Caco-2 (cell line): ENCODE measurements around the gene LRP8. TPM values are rescaled to one million over a fixed set of nuclear protein-coding genes. Genes with fewer than 3 reads are reported as not detected.

Source experiments
- BruUV-seq: library from RNA; stranded (reverse); fragments of 400-500 nt; replicated peaks from 2 replicates; lab custom pipeline; 2021; lab: Mats Ljungman, UMichigan
- CTCF ChIA-PET: fragments of 300-600 bp; sonication (Branson Sonifier 250); formaldehyde crosslinking; loops from one replicate; lab custom pipeline; 2022; ENCODE audit warnings: antibody characterized with exemption; lab: Charles Lee
- POLR2A ChIA-PET: fragments of 300-600 bp; sonication (Branson Sonifier 250); formaldehyde crosslinking; loops from one replicate; lab custom pipeline; 2022; ENCODE audit warnings: antibody characterized with exemption; lab: Charles Lee
- DNase-seq, 2 experiments: peaks; one replicate each; pipeline versions ENCODE4 v3.0.0 to v3.0.0-alpha.2; 2020 to 2022
- H3K27me3 ChIP-seq: replicated peaks from 2 replicates; pipeline ENCODE4 v1.6.0; 2011; ENCODE audit warnings: low read length; ENCODE audit not compliant: control insufficient read depth, insufficient read depth
- H3K36me3 ChIP-seq: 2 replicates; pipeline ENCODE4 v1.5.1; 2011; ENCODE audit warnings: low read length; ENCODE audit not compliant: control insufficient read depth, insufficient read depth
- H3K4me1 ChIP-seq: fragments of 250-450 bp; sonication (Bioruptor Pico); 2 replicates; pipeline ENCODE4 v1.5.1; 2020; ENCODE audit warnings: mild to moderate bottlenecking
- H3K4me3 ChIP-seq: 2 replicates; pipeline ENCODE4 v1.5.1; 2011; ENCODE audit warnings: low read depth, mild to moderate bottlenecking, control low read depth, low read length
- H3K9me3 ChIP-seq: fragments of 250-450 bp; sonication (Bioruptor Pico); 2 replicates; pipeline ENCODE4 v1.5.1; 2020; ENCODE audit warnings: mild to moderate bottlenecking, moderate library complexity
- H3K27ac Mint-ChIP-seq: one replicate; pipeline ENCODE4 v1.8.0; 2022; ENCODE audit warnings: mixed read lengths; ENCODE audit not compliant: unreplicated experiment
- H3K27me3 Mint-ChIP-seq: one replicate; pipeline ENCODE4 v1.8.0; 2022; ENCODE audit warnings: mixed read lengths; ENCODE audit not compliant: insufficient read depth, unreplicated experiment
- H3K36me3 Mint-ChIP-seq: one replicate; pipeline ENCODE4 v1.8.0; 2022; ENCODE audit warnings: mild to moderate bottlenecking, mixed read lengths; ENCODE audit not compliant: insufficient read depth, unreplicated experiment
- H3K4me1 Mint-ChIP-seq: one replicate; pipeline ENCODE4 v1.8.0; 2022; ENCODE audit warnings: low read depth, mixed read lengths; ENCODE audit not compliant: unreplicated experiment
- H3K4me3 Mint-ChIP-seq: one replicate; pipeline ENCODE4 v1.8.0; 2022; ENCODE audit warnings: mild to moderate bottlenecking, moderate library complexity, mixed read lengths; ENCODE audit not compliant: unreplicated experiment
- H3K9me3 Mint-ChIP-seq: one replicate; pipeline ENCODE4 v1.8.0; 2022; ENCODE audit warnings: mixed read lengths; ENCODE audit not compliant: unreplicated experiment
- CTCF ChIP-seq, 2 experiments: fragments of 200-600 bp in 1 of 2; IDR thresholded peaks; 1 replicate in 1 of 2; 2 replicates in 1 of 2; pipeline versions ENCODE4 v1.5.1 to v1.8.0; 2011 to 2022; ENCODE audit warnings: antibody characterized with exemption in 1 of 2, control low read depth in 1 of 2, inconsistent platforms in 1 of 2, low read depth in 1 of 2, low read length in 1 of 2, mild to moderate bottlenecking in 1 of 2, moderate library complexity in 1 of 2; ENCODE audit not compliant: insufficient read depth in 1 of 2, severe bottlenecking in 1 of 2, unreplicated experiment in 1 of 2
- intact Hi-C: fragments of 100-400 bp; cut with micrococcal nuclease; formaldehyde crosslinking; loops from one replicate; pipeline ENCODE4 v1.10.0; 2022; ENCODE audit not compliant: unreplicated experiment
- total RNA-seq: library from RNA; stranded (reverse); gene quantifications from 2 replicates; pipeline ENCODE4 v1.2.3, GENCODE V29; 2022

The LRP8 gene
- total RNA-seq, 1 experiment from 2014 or later = 11.8 TPM

GRCh38 chr1:53319296-53320101 is 8.4 kb downstream of the LRP8 start:
- CTCF ChIA-PET = no interaction called here
- no peak for DNase-seq
- H3K4me1 ChIP-seq = no peaks in the 10 kb centered on the region
- no peaks in the 10 kb centered on the region for H3K9me3 ChIP-seq
- no peak overlapping the region for H3K4me3 ChIP-seq
- TF ChIP-seq CTCF (IDR thresholded peaks at IDR 0.05; ENCODE audit: insufficient read depth in 1 of 2, low read depth in 1 of 2, low read length in 1 of 2, severe bottlenecking in 1 of 2, unreplicated experiment in 1 of 2) = no peak
- BruUV-seq = no TSS peak
- H3K27me3 ChIP-seq = no peaks in the 10 kb centered on the region
- no peaks in the 10 kb centered on the region for H3K27me3 Mint-ChIP-seq
- POLR2A ChIA-PET = interaction anchor here (0.6 kb wide), 1 partner anchor 962 kb away, joined by 3 read pairs; no protein-coding TSS in a partner anchor
- intact Hi-C loops = loop anchor here (10.0 kb wide), 1 partner anchor 75 kb away; no protein-coding TSS in a partner anchor
- no peaks in the 10 kb centered on the region for H3K36me3 Mint-ChIP-seq
- no peak overlapping the region for H3K4me3 Mint-ChIP-seq
- H3K36me3 ChIP-seq = no peaks in the 10 kb centered on the region
- no peaks in the 10 kb centered on the region for H3K4me1 Mint-ChIP-seq
- H3K9me3 Mint-ChIP-seq = no peaks in the 10 kb centered on the region
- no peak overlapping the region for H3K27ac Mint-ChIP-seq

DNA sequence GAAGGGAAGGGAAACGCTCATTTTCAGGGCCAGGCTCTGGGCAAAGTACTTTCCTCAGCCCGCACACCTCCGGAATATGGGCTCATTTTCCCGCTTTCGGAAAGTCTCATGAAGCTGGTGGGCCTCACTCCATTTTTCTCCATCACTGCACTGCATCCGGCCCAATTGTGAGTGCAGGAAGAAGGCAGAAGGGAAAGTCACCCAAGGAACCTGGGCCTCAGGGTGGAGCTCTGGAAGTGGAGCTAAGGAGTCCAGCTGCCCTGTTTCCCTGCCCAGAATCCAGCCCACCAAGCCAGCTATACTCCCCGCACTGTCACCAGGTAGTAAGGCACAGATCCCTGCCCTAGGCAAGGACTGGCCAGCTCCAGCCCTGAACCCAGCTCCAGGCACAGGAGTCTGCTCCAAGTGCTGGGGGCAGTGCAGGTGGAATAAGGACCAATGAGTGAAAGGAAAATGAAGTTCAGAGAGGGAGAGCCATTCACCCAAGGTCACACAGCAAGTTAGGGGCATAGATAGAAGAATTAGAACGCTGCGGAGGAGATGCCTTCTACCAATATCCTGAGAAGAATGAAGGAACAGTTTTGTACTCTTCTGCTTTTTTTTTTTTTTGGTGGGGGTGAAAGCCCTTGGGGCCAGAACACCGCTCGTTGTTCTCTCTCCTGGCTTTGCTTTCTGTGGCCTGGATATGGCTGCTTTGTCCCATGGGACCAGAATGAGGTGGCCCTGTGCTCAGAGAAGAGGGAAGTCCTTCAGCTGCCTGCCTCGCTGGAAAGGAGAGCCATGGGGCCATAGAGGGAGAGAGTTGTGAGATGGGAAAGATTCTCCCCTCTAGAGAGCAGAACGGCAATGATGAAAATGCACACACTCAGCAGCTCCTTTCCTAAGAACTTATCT is 10.0 kb downstream of the LRP8 start:
- no peak overlapping the region for H3K27ac Mint-ChIP-seq
- no peaks in the 10 kb centered on the region for H3K36me3 Mint-ChIP-seq
- TF ChIP-seq CTCF (IDR thresholded peaks at IDR 0.05; ENCODE audit: insufficient read depth in 1 of 2, low read depth in 1 of 2, low read length in 1 of 2, severe bottlenecking in 1 of 2, unreplicated experiment in 1 of 2) = no peak
- intact Hi-C loops = no loop called here
- POLR2A ChIA-PET = no interaction called here
- no peaks in the 10 kb centered on the region for H3K27me3 ChIP-seq
- CTCF ChIA-PET = no interaction called here
- H3K27me3 Mint-ChIP-seq = no peaks in the 10 kb centered on the region
- no peaks in the 10 kb centered on the region for H3K4me1 ChIP-seq
- no peak overlapping the region for H3K4me3 ChIP-seq
- no peaks in the 10 kb centered on the region for H3K9me3 Mint-ChIP-seq
- H3K36me3 ChIP-seq = no peaks in the 10 kb centered on the region
- DNase-seq = no peak
- H3K4me3 Mint-ChIP-seq = no peak overlapping the region
- no peaks in the 10 kb centered on the region for H3K9me3 ChIP-seq
- no peaks in the 10 kb centered on the region for H3K4me1 Mint-ChIP-seq
- BruUV-seq = no TSS peak
